ENCODE results near the gene MORC2. TPM values are rescaled to one million over a fixed set of nuclear protein-coding genes. Genes with fewer than 3 reads are reported as not detected.

MORC2 gene
- total and polyA plus RNA-seq, 10 of the 15 experiments (the other 5 are each of a cell fraction or from before 2014, with no cell fraction given): 1.7 to 16.3 (median 9.0) TPM

DNA sequence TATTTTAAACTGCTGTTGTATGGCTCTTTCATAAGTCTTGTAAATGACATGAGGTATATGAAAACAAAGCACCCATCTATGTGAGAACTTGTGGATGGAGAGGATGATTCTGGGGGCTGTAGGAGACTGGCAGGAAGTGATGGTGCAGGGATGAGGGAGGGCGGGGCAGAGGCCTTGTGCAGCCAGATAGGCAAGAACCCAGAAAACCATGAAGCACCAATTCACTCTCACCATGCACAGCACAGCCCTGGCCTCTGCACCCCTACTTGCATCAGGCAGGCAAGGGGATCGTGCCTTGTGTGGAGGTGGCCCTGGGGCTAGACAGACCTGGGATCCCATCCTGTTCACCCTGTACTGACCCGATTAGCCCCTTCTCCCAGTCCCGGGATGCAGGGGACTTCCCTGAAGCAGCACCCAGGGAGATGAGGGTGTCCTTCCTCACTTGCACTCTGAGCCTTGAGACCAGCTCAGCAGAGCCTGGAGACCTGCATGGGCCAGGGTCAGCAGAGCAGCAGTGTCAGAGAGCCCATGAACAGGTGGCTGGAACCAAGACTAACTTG, 85.5 kb downstream of the MORC2 start:
- BruUV-seq (replicated peaks): no TSS peak
- ATAC-seq: no peak
- no peak for FAIRE-seq
- H3K4me2 ChIP-seq (ENCODE audit: control insufficient read depth, insufficient read depth): no peak overlapping the region
- no peaks in the 10 kb centered on the region for H4K20me1 ChIP-seq (ENCODE audit: control insufficient read depth, insufficient read depth)
- no peak for DNase-seq (ENCODE audit: low read depth, low spot score)
- H3K9me3 ChIP-seq (replicated peaks; ENCODE audit: control insufficient read depth, insufficient read depth, low read length): no peaks in the 10 kb centered on the region
- WGBS (ENCODE audit: insufficient coverage, insufficient replicate concordance, low lambda C conversion rate, missing lambda C conversion rate): 30% methylated on average over 4 of the region's 4 CpGs
- SMC1A ChIA-PET (ENCODE audit: uncharacterized antibody, unreplicated experiment): no interaction called here
- no peak overlapping the region for H3K9ac ChIP-seq (ENCODE audit: control insufficient read depth, insufficient read depth, low read length)
- H3K27me3 ChIP-seq (replicated peaks in 1 of 2; ENCODE audit: control insufficient read depth in 2 of 2, insufficient read depth in 2 of 2, low read length in 1 of 2): no peaks in the 10 kb centered on the region
- no peaks in the 10 kb centered on the region for H3K36me3 ChIP-seq (ENCODE audit: control insufficient read depth in 2 of 2, insufficient read depth in 2 of 2, low read length in 1 of 2)
- H3K4me1 ChIP-seq (ENCODE audit: control insufficient read depth, insufficient read depth, low read length): no peaks in the 10 kb centered on the region
- TF ChIP-seq TAF1 (IDR thresholded peaks at IDR 0.05; ENCODE audit: borderline replicate concordance, low read depth, low read length) (no peak), ZZZ3 (IDR thresholded peaks at IDR 0.05; ENCODE audit: control insufficient read depth, insufficient read length, low read depth) (no peak), CREB1 (IDR thresholded peaks at IDR 0.05; ENCODE audit: low read depth) (no peak), SREBF2 (IDR thresholded peaks at IDR 0.05; ENCODE audit: low read length) (no peak), ZBTB40 (IDR thresholded peaks at IDR 0.05; ENCODE audit: borderline replicate concordance) (no peak), E4F1 (IDR thresholded peaks at IDR 0.05; ENCODE audit: borderline replicate concordance, partially characterized antibody) (no peak), FOXK2 (IDR thresholded peaks at IDR 0.05) (no peak), CHD4 (IDR thresholded peaks at IDR 0.05) (no peak), WRNIP1 (IDR thresholded peaks at IDR 0.05; ENCODE audit: borderline replicate concordance, low read depth, low read length) (no peak), HCFC1 (IDR thresholded peaks at IDR 0.05; ENCODE audit: low read length) (no peak), EGR1 (IDR thresholded peaks at IDR 0.05; ENCODE audit: borderline replicate concordance in 1 of 2, low read depth in 2 of 2, low read length in 2 of 2) (no peak)
- in situ Hi-C loops (cut with MboI) (no loop called here), intact Hi-C loops (cut with micrococcal nuclease; ENCODE audit: unreplicated experiment) (no loop called here)
- H3K27ac ChIP-seq (ENCODE audit: control insufficient read depth, insufficient read depth): no peak overlapping the region
- no peaks in the 10 kb centered on the region for H3K79me2 ChIP-seq (ENCODE audit: control insufficient read depth, insufficient read depth, low read length)
- H2AFZ ChIP-seq (ENCODE audit: control insufficient read depth, low read depth, low read length): no peak overlapping the region
- POLR2A ChIA-PET: no interaction called here
- RAD21 ChIA-PET (ENCODE audit: unreplicated experiment): no interaction called here
- H3K4me3 ChIP-seq: no peak overlapping the region
- CTCF ChIA-PET: no interaction called here

Measured in GM12878 (cell line).